PC-9 (cell line): ENCODE data around the gene COPZ1. TPM values are rescaled to one million over a fixed set of nuclear protein-coding genes. Genes with fewer than 3 reads are reported as not detected.

Experiments
- BruUV-seq: library from RNA; stranded (reverse); fragments of 400-500 nt; replicated peaks from 2 replicates; lab custom pipeline; 2021; lab: Mats Ljungman, UMichigan
- CTCF ChIA-PET: fragments of 300-600 bp; sonication (Branson Sonifier 250); formaldehyde crosslinking; loops from one replicate; lab custom pipeline; 2022; ENCODE audit warnings: antibody characterized with exemption; lab: Charles Lee
- POLR2A ChIA-PET: fragments of 300-600 bp; sonication (Branson Sonifier 250); formaldehyde crosslinking; loops from one replicate; lab custom pipeline; 2022; ENCODE audit warnings: antibody characterized with exemption; ENCODE audit not compliant: unreplicated experiment; lab: Charles Lee
- DNase-seq, 2 experiments: peaks; one replicate each; pipeline versions ENCODE4 v3.0.0 to v3.0.0-alpha.2; 2015 to 2022; ENCODE audit warnings: mixed read lengths in 1 of 2
- H2AFZ ChIP-seq: fragments of 200-600 bp; sonication (generic); 2 replicates; pipeline ENCODE4 v1.8.1; 2017; ENCODE audit warnings: antibody characterized with exemption
- H3F3A ChIP-seq: fragments of 200-600 bp; sonication (generic); 2 replicates; pipeline ENCODE4 v1.8.1; 2017; ENCODE audit warnings: antibody characterized with exemption, mild to moderate bottlenecking, low read depth; ENCODE audit not compliant: insufficient read depth
- H3K27ac ChIP-seq: fragments of 200-600 bp; sonication (generic); 2 replicates; pipeline ENCODE4 v1.6.1; 2016; ENCODE audit warnings: mixed run types
- H3K27me3 ChIP-seq: fragments of 200-600 bp; sonication (generic); 2 replicates; pipeline ENCODE4 v1.6.1; 2016; ENCODE audit warnings: low read depth, mixed run types; ENCODE audit not compliant: insufficient read depth
- H3K36me3 ChIP-seq: fragments of 200-600 bp; sonication (generic); 2 replicates; pipeline ENCODE4 v1.6.1; 2016; ENCODE audit warnings: low read depth, mixed run types
- H3K4me1 ChIP-seq: fragments of 200-600 bp; sonication (generic); replicated peaks from 2 replicates; pipeline ENCODE4 v1.6.1; 2016; ENCODE audit warnings: mixed run types; ENCODE audit not compliant: insufficient read depth
- H3K4me2 ChIP-seq: fragments of 200-600 bp; sonication (generic); 2 replicates; pipeline ENCODE4 v1.6.1; 2017; ENCODE audit warnings: mixed run types
- H3K4me3 ChIP-seq: fragments of 200-600 bp; sonication (generic); 2 replicates; pipeline ENCODE4 v1.6.1; 2016; ENCODE audit warnings: mixed run types
- H3K79me2 ChIP-seq: fragments of 200-600 bp; sonication (generic); 2 replicates; pipeline ENCODE4 v1.6.1; 2017; ENCODE audit warnings: low read depth, mixed run types
- H3K9me2 ChIP-seq: fragments of 200-600 bp; sonication (generic); 2 replicates; pipeline ENCODE4 v1.8.1; 2017; ENCODE audit warnings: mild to moderate bottlenecking; ENCODE audit not compliant: insufficient read depth
- H3K9me3 ChIP-seq: fragments of 200-600 bp; sonication (generic); 2 replicates; pipeline ENCODE4 v1.8.1; 2016; ENCODE audit warnings: low read depth; ENCODE audit not compliant: insufficient read depth
- H4K20me1 ChIP-seq: fragments of 200-600 bp; sonication (generic); 2 replicates; pipeline ENCODE4 v1.8.1; 2017; ENCODE audit not compliant: insufficient read depth
- CTCF ChIP-seq: fragments of 200-600 bp; sonication (generic); conservative IDR thresholded peaks from 2 replicates; pipeline ENCODE4 v1.6.1; 2017; ENCODE audit warnings: mixed run types, antibody characterized with exemption, mild to moderate bottlenecking, moderate library complexity
- EZH2 ChIP-seq: fragments of 200-600 bp; sonication (generic); IDR thresholded peaks from 2 replicates; pipeline ENCODE4 v1.8.0; 2017; ENCODE audit warnings: antibody characterized with exemption, low read depth
- intact Hi-C: fragments of 100-400 bp; cut with micrococcal nuclease; formaldehyde crosslinking; loops from one replicate; pipeline ENCODE4 v1.10.0; 2022; ENCODE audit not compliant: unreplicated experiment
- total RNA-seq: library from RNA; stranded (reverse); gene quantifications from 2 replicates; pipeline ENCODE4 v1.2.3, GENCODE V29; 2021

COPZ1 gene
- total RNA-seq, 1 experiment from 2014 or later = 232 TPM

GRCh38 chr12:54384591-54385041, 59.7 kb downstream of the COPZ1 start, which contains the start of gene ZNF385A:
Gene ZNF385A (minus strand): TSS chr12:54384733. CDS start chr12:54384514, 219 bp downstream.
- no peak for DNase-seq
- Histone ChIP-seq H4K20me1 (no peaks in the 10 kb centered on the region), H2AFZ (no peak within 1 kb of the TSS), H3K27me3 (no peaks in the 10 kb centered on the region), H3K4me2 (peak within 1 kb of the TSS; percentile 3; the same call in 1 of the 2 replicates), H3K4me1 (peaks cover 63% of the 10 kb centered on the region), H3K9me2 (no peaks in the 10 kb centered on the region), H3K27ac (no peak within 1 kb of the TSS), H3K36me3 (no peaks in the 10 kb centered on the region), H3F3A (peaks cover 27% of the 10 kb centered on the region), H3K79me2 (no peaks in the 10 kb centered on the region), H3K4me3 (no peak within 1 kb of the TSS), H3K9me3 (no peaks in the 10 kb centered on the region)
- no TSS peak for BruUV-seq
- TF ChIP-seq CTCF = no peak
- intact Hi-C loops = no loop called here
- ChIA-PET CTCF (interaction anchor here (0.5 to 1.0 kb wide), 2 partner anchors 9 to 26 kb away, joined by 3 to 6 read pairs; no protein-coding TSS in a partner anchor), POLR2A (no interaction called here)

- H3K4me3 ChIP-seq = no peak overlapping the region
- H3F3A ChIP-seq = peaks cover 27% of the 10 kb centered on the region
- no peaks in the 10 kb centered on the region for H3K9me3 ChIP-seq
- CTCF ChIA-PET = interaction anchor here (0.5 to 1.0 kb wide), 2 partner anchors 8 to 26 kb away, joined by 3 to 6 read pairs; no protein-coding TSS in a partner anchor
- H3K27me3 ChIP-seq = no peaks in the 10 kb centered on the region
- no peaks in the 10 kb centered on the region for H3K79me2 ChIP-seq
- no TSS peak for BruUV-seq
- peak overlapping the region; percentile 3; the same call in 1 of the 2 replicates for H3K4me2 ChIP-seq
- no peak for TF ChIP-seq CTCF
- no peak for TF ChIP-seq EZH2
- DNase-seq = no peak
- no peaks in the 10 kb centered on the region for H4K20me1 ChIP-seq
- H3K36me3 ChIP-seq = no peaks in the 10 kb centered on the region
- intact Hi-C loops = no loop called here
- peaks cover 63% of the 10 kb centered on the region for H3K4me1 ChIP-seq
- H2AFZ ChIP-seq = no peak overlapping the region
- H3K9me2 ChIP-seq = no peaks in the 10 kb centered on the region
- no peak overlapping the region for H3K27ac ChIP-seq
- POLR2A ChIA-PET = no interaction called here
Observed at GRCh38 chr12:54385251-54385914, 60.5 kb downstream of the COPZ1 start.

- no peak overlapping the region for H3K4me2 ChIP-seq
- ChIA-PET CTCF (interaction anchor here (0.5 to 1.2 kb wide), 3 partner anchors 16 to 170 kb away, joined by 3 to 7 read pairs (median 6); no protein-coding TSS in a partner anchor), POLR2A (interaction anchor here (0.6 kb wide), 1 partner anchor 391 kb away, joined by 3 read pairs; no protein-coding TSS in a partner anchor)
- H4K20me1 ChIP-seq = no peaks in the 10 kb centered on the region
- H3K4me3 ChIP-seq = no peak overlapping the region
- H3K4me1 ChIP-seq = peaks cover 63% of the 10 kb centered on the region
- no peak overlapping the region for H2AFZ ChIP-seq
- H3K27ac ChIP-seq = 0 out of 2 replicates have a peak overlapping the region, but pooled peaks have one; percentile 38
- H3K27me3 ChIP-seq = no peaks in the 10 kb centered on the region
- intact Hi-C loops = no loop called here
- no peaks in the 10 kb centered on the region for H3K79me2 ChIP-seq
- no peaks in the 10 kb centered on the region for H3K9me3 ChIP-seq
- TF ChIP-seq CTCF (no peak), EZH2 (no peak)
- BruUV-seq = no TSS peak
- peaks cover 27% of the 10 kb centered on the region for H3F3A ChIP-seq
- DNase-seq = no peak
- H3K9me2 ChIP-seq = no peaks in the 10 kb centered on the region
- H3K36me3 ChIP-seq = no peaks in the 10 kb centered on the region
Observed at GRCh38 chr12:54386403-54387113, 61.6 kb downstream of the COPZ1 start.
